ENCODE results near the gene TCAP. TPM values are rescaled to one million over a fixed set of nuclear protein-coding genes. Genes with fewer than 3 reads are reported as not detected.
A peak's percentile ranks its signal among the peaks of the same experiment; 100 is the strongest.

TCAP gene
- total RNA-seq, 2 donors from 2014 or later = 1.5 to 1.9 TPM

GRCh38 chr17:39699818-39700147, 34.6 kb downstream of the TCAP start, which contains the start of gene ERBB2:
ERBB2 (plus strand) TSS chr17:39700064; CDS start chr17:39700239, 175 bp downstream.
- Mint-ChIP-seq H3K4me3 (peak within 1 kb of the TSS; percentile 90), H3K27ac (peak within 1 kb of the TSS; percentile 98), H3K9me3 (no peaks in the 10 kb centered on the region), H3K4me1 (peaks cover 63% of the 10 kb centered on the region), H3K27me3 (ENCODE audit: insufficient read depth) (peaks cover 5% of the 10 kb centered on the region), H3K36me3 (ENCODE audit: low read depth) (no peaks in the 10 kb centered on the region)
- Histone ChIP-seq H3K36me3 (ENCODE audit: control insufficient read depth, insufficient read depth, low read length) (no peaks in the 10 kb centered on the region), H3K4me3 (ENCODE audit: low read length) (peak within 1 kb of the TSS; percentile 93), H3K9ac (ENCODE audit: extremely low read depth, low read length, poor library complexity, severe bottlenecking) (peak within 1 kb of the TSS; percentile 89), H3K9me3 (ENCODE audit: control insufficient read depth, low read length) (no peaks in the 10 kb centered on the region), H3K4me1 (ENCODE audit: control insufficient read depth, insufficient read depth, low read length) (peaks cover 17% of the 10 kb centered on the region), H3K27me3 (ENCODE audit: control insufficient read depth, insufficient read depth, low read length, poor library complexity, severe bottlenecking) (no peaks in the 10 kb centered on the region), H3K27ac (ENCODE audit: low read depth, low read length) (peak within 1 kb of the TSS; percentile 49)
- peak; percentile 95 for DNase-seq
- no peak for TF ChIP-seq CTCF (conservative IDR thresholded peaks at IDR 0.05)
- 0% methylated on average over 6 to 20 of the region's 20 CpGs for WGBS, 2 experiments (ENCODE audit: insufficient coverage in 1 of 2, insufficient read length in 1 of 2)

GRCh38 chr17:39700148-39700987, 35.2 kb downstream of the TCAP start:
- no peak for TF ChIP-seq CTCF (conservative IDR thresholded peaks at IDR 0.05)
- H3K4me1 ChIP-seq (ENCODE audit: control insufficient read depth, insufficient read depth, low read length) = peaks cover 16% of the 10 kb centered on the region
- no peaks in the 10 kb centered on the region for H3K36me3 ChIP-seq (ENCODE audit: control insufficient read depth, insufficient read depth, low read length)
- peak overlapping the region; percentile 89 for H3K9ac ChIP-seq (ENCODE audit: extremely low read depth, low read length, poor library complexity, severe bottlenecking)
- 0 to 1% methylated on average over 19 to 57 of the region's 57 CpGs for WGBS, 2 experiments (ENCODE audit: insufficient coverage in 1 of 2, insufficient read length in 1 of 2)
- H3K9me3 ChIP-seq (ENCODE audit: control insufficient read depth, low read length) = no peaks in the 10 kb centered on the region
- DNase-seq = peak; percentile 78
- H3K27me3 ChIP-seq (ENCODE audit: control insufficient read depth, insufficient read depth, low read length, poor library complexity, severe bottlenecking) = no peaks in the 10 kb centered on the region
- Mint-ChIP-seq H3K36me3 (ENCODE audit: low read depth) (no peaks in the 10 kb centered on the region), H3K27ac (peak overlapping the region; percentile 75), H3K27me3 (ENCODE audit: insufficient read depth) (peaks cover 5% of the 10 kb centered on the region), H3K4me3 (peak overlapping the region; percentile 90), H3K9me3 (no peaks in the 10 kb centered on the region), H3K4me1 (peaks cover 65% of the 10 kb centered on the region)
- peak overlapping the region; percentile 49 for H3K27ac ChIP-seq (ENCODE audit: low read depth, low read length)
- peak overlapping the region; percentile 93 for H3K4me3 ChIP-seq (ENCODE audit: low read length)

GRCh38 chr17:39701012-39701783, 36.0 kb downstream of the TCAP start:
- H3K36me3 ChIP-seq (ENCODE audit: control insufficient read depth, insufficient read depth, low read length) = no peaks in the 10 kb centered on the region
- no peak for DNase-seq

More at GRCh38 chr17:39701012-39701783, 36.0 kb downstream of the TCAP start:
- H3K4me1 Mint-ChIP-seq = peaks cover 64% of the 10 kb centered on the region
- peak overlapping the region; percentile 75 for H3K27ac Mint-ChIP-seq
- Histone ChIP-seq H3K27ac (ENCODE audit: low read depth, low read length) (no peak overlapping the region), H3K4me1 (ENCODE audit: control insufficient read depth, insufficient read depth, low read length) (peaks cover 13% of the 10 kb centered on the region), H3K9me3 (ENCODE audit: control insufficient read depth, low read length) (no peaks in the 10 kb centered on the region), H3K9ac (ENCODE audit: extremely low read depth, low read length, poor library complexity, severe bottlenecking) (peak overlapping the region; percentile 89), H3K27me3 (ENCODE audit: control insufficient read depth, insufficient read depth, low read length, poor library complexity, severe bottlenecking) (no peaks in the 10 kb centered on the region), H3K4me3 (ENCODE audit: low read length) (peak overlapping the region; percentile 93)
- H3K36me3 Mint-ChIP-seq (ENCODE audit: low read depth) = no peaks in the 10 kb centered on the region
- H3K4me3 Mint-ChIP-seq = peak overlapping the region; percentile 90
- no peaks in the 10 kb centered on the region for H3K9me3 Mint-ChIP-seq
- H3K27me3 Mint-ChIP-seq (ENCODE audit: insufficient read depth) = peaks cover 5% of the 10 kb centered on the region
- TF ChIP-seq CTCF (conservative IDR thresholded peaks at IDR 0.05) = no peak
- 7 to 21% methylated on average over 7 to 10 of the region's 10 CpGs for WGBS, 2 experiments (ENCODE audit: insufficient coverage in 1 of 2, insufficient read length in 1 of 2)

Measured in endodermal cell (in vitro differentiated cells).